MCF 10A (cell line): ENCODE measurements around the gene LMF1. TPM values are rescaled to one million over a fixed set of nuclear protein-coding genes. Genes with fewer than 3 reads are reported as not detected.
"Not testable (repeated sequence)": the region's sequence is repeated elsewhere in the genome, so short reads cannot be mapped to it uniquely, and the experiment has no call there.

ENCODE experiments used
- BruUV-seq: library from RNA; stranded (reverse); fragments of 400-500 nt; replicated peaks from 2 replicates; lab custom pipeline; 2021; lab: Mats Ljungman, UMichigan
- CTCF ChIA-PET: fragments of 300-600 bp; sonication (Branson Sonifier 250); formaldehyde crosslinking; extraction: SDS; loops from one replicate; lab custom pipeline; 2021; ENCODE audit warnings: antibody characterized with exemption, inconsistent platforms; lab: Yijun Ruan, JAX
- POLR2A ChIA-PET: fragments of 300-600, 350-650 bp; sonication (Branson Sonifier 250); formaldehyde crosslinking; extraction: SDS; loops from one replicate; lab custom pipeline; 2020; ENCODE audit warnings: antibody characterized with exemption, inconsistent platforms; lab: Yijun Ruan, JAX
- DNase-seq: peaks from one replicate; pipeline ENCODE4 v3.0.0-alpha.2; 2018; ENCODE audit not compliant: unreplicated experiment
- H3K27ac Mint-ChIP-seq: one replicate; pipeline ENCODE4 v1.8.0; 2022; ENCODE audit warnings: mild to moderate bottlenecking, low read depth, mixed read lengths; ENCODE audit not compliant: unreplicated experiment
- H3K27me3 Mint-ChIP-seq: one replicate; pipeline ENCODE4 v1.8.0; 2022; ENCODE audit warnings: mixed read lengths; ENCODE audit not compliant: insufficient read depth, unreplicated experiment
- H3K36me3 Mint-ChIP-seq: one replicate; pipeline ENCODE4 v1.8.0; 2022; ENCODE audit warnings: mild to moderate bottlenecking, moderate library complexity, mixed read lengths; ENCODE audit not compliant: insufficient read depth, unreplicated experiment
- H3K4me1 Mint-ChIP-seq: one replicate; pipeline ENCODE4 v1.8.0; 2022; ENCODE audit warnings: mixed read lengths; ENCODE audit not compliant: insufficient read depth, unreplicated experiment
- H3K4me3 Mint-ChIP-seq: one replicate; pipeline ENCODE4 v1.8.0; 2022; ENCODE audit warnings: mild to moderate bottlenecking, moderate library complexity, mixed read lengths; ENCODE audit not compliant: unreplicated experiment
- H3K9me3 Mint-ChIP-seq: one replicate; pipeline ENCODE4 v1.8.0; 2022; ENCODE audit warnings: mixed read lengths; ENCODE audit not compliant: unreplicated experiment
- CTCF ChIP-seq: fragments of 200-600 bp; IDR thresholded peaks from one replicate; pipeline ENCODE4 v1.8.0; 2022; ENCODE audit warnings: antibody characterized with exemption, mild to moderate bottlenecking; ENCODE audit not compliant: unreplicated experiment
- intact Hi-C: fragments of 100-400 bp; cut with micrococcal nuclease; formaldehyde crosslinking; loops from 2 replicates; pipeline ENCODE4 v1.14.1; 2022
- total RNA-seq: library from RNA; stranded (reverse); gene quantifications from 2 replicates; pipeline ENCODE4 v1.2.3, GENCODE V29; 2022

LMF1 gene
- total RNA-seq, 1 experiment from 2014 or later: 9.9 TPM

- no peak for TF ChIP-seq CTCF
- no peaks in the 10 kb centered on the region for H3K4me1 Mint-ChIP-seq
- no peak overlapping the region for H3K4me3 Mint-ChIP-seq
- H3K27me3 Mint-ChIP-seq: no peaks in the 10 kb centered on the region
- POLR2A ChIA-PET: no interaction called here
- no peaks in the 10 kb centered on the region for H3K9me3 Mint-ChIP-seq
- BruUV-seq: no TSS peak
- CTCF ChIA-PET: no interaction called here
- intact Hi-C loops: no loop called here
- no peak for DNase-seq
- no peak overlapping the region for H3K27ac Mint-ChIP-seq
- H3K36me3 Mint-ChIP-seq: no peaks in the 10 kb centered on the region
Measured at GRCh38 chr16:841455-842060, 129.2 kb downstream of the LMF1 start.

- Mint-ChIP-seq H3K4me1 (no peaks in the 10 kb centered on the region), H3K27me3 (no peaks in the 10 kb centered on the region), H3K27ac (no peak overlapping the region), H3K9me3 (no peaks in the 10 kb centered on the region), H3K36me3 (no peaks in the 10 kb centered on the region), H3K4me3 (no peak overlapping the region)
- BruUV-seq: no TSS peak
- no peak for DNase-seq
- ChIA-PET POLR2A (no interaction called here), CTCF (no interaction called here)
- intact Hi-C loops: no loop called here
- no peak for TF ChIP-seq CTCF
Measured at GRCh38 chr16:840561-841454, 130.0 kb downstream of the LMF1 start.

GRCh38 chr16:839643-840408, 131.0 kb downstream of the LMF1 start:
- Mint-ChIP-seq H3K9me3 (no peaks in the 10 kb centered on the region), H3K4me1 (no peaks in the 10 kb centered on the region), H3K4me3 (no peak overlapping the region), H3K36me3 (no peaks in the 10 kb centered on the region), H3K27ac (no peak overlapping the region), H3K27me3 (no peaks in the 10 kb centered on the region)
- no TSS peak for BruUV-seq
- TF ChIP-seq CTCF: no peak
- POLR2A ChIA-PET: no interaction called here
- intact Hi-C loops: no loop called here
- CTCF ChIA-PET: no interaction called here
- no peak for DNase-seq

- no TSS peak for BruUV-seq
- Mint-ChIP-seq H3K27me3 (no peaks in the 10 kb centered on the region), H3K27ac (no peak overlapping the region), H3K36me3 (no peaks in the 10 kb centered on the region), H3K4me1 (no peaks in the 10 kb centered on the region), H3K9me3 (no peaks in the 10 kb centered on the region), H3K4me3 (no peak overlapping the region)
- DNase-seq: no peak
- intact Hi-C loops: no loop called here
- no peak for TF ChIP-seq CTCF
- ChIA-PET CTCF (no interaction called here), POLR2A (no interaction called here)
Measured at GRCh38 chr16:838741-839140, 132.0 kb downstream of the LMF1 start.

- H3K27ac Mint-ChIP-seq, H3K4me3 Mint-ChIP-seq, DNase-seq, H3K27me3 Mint-ChIP-seq, BruUV-seq, POLR2A ChIA-PET, H3K4me1 Mint-ChIP-seq, H3K36me3 Mint-ChIP-seq, CTCF ChIA-PET, H3K9me3 Mint-ChIP-seq, intact Hi-C loops: not testable (repeated sequence)
Measured at GRCh38 chr16:836822-837221, 134.0 kb downstream of the LMF1 start.
